SK-N-SH (cell line): ENCODE data around the gene COBL. TPM values are rescaled to one million over a fixed set of nuclear protein-coding genes. Genes with fewer than 3 reads are reported as not detected.

Experiments
- CTCF ChIA-PET: fragments of 300-600, 350-600 bp; formaldehyde crosslinking; extraction: SDS; loops from one replicate; lab custom pipeline; 2021; lab: Yijun Ruan, JAX
- POLR2A ChIA-PET: fragments of 350-600 bp; sonication (Branson Sonifier 250); formaldehyde crosslinking; extraction: SDS; loops from one replicate; lab custom pipeline; 2020; ENCODE audit warnings: antibody characterized with exemption, inconsistent platforms; lab: Yijun Ruan, JAX
- DNase-seq: peaks from one replicate; pipeline ENCODE4 v3.0.0; 2012
- H2AFZ ChIP-seq: fragments of 200-600 bp; sonication (generic); 2 replicates; pipeline ENCODE4 v1.8.1; 2016; ENCODE audit warnings: antibody characterized with exemption, mild to moderate bottlenecking, low read depth
- H3F3A ChIP-seq: fragments of 200-600 bp; sonication (generic); replicated peaks from 2 replicates; pipeline ENCODE3; 2016; ENCODE audit warnings: antibody characterized with exemption, mild to moderate bottlenecking; ENCODE audit not compliant: insufficient read depth
- H3K27ac ChIP-seq, 2 experiments: fragments of 200-500 bp in 1 of 2; fragments of 200-600 bp in 1 of 2; sonication (Bioruptor generic) in 1 of 2; sonication (generic), shearing (Covaris generic) in 1 of 2; 2 replicates each; pipeline versions ENCODE4 v1.5.1 to v1.6.1; 2014 to 2016; ENCODE audit warnings: low read depth in 2 of 2, inconsistent platforms in 1 of 2, low read length in 1 of 2, mild to moderate bottlenecking in 1 of 2, mixed read lengths in 1 of 2
- H3K27me3 ChIP-seq: fragments of 200-600 bp; sonication (generic), shearing (Covaris generic); 2 replicates; pipeline ENCODE4 v1.6.1; 2016; ENCODE audit warnings: mixed run types; ENCODE audit not compliant: insufficient read depth
- H3K36me3 ChIP-seq, 2 experiments: fragments of 200-500 bp in 1 of 2; fragments of 200-600 bp in 1 of 2; sonication (Bioruptor generic) in 1 of 2; sonication (generic) in 1 of 2; replicated peaks in 1 of 2; 2 replicates each; pipeline versions ENCODE3 to v1.5.1; 2014 to 2016; ENCODE audit warnings: low read length in 1 of 2, mild to moderate bottlenecking in 1 of 2; ENCODE audit not compliant: insufficient read depth in 2 of 2, control insufficient read depth in 1 of 2
- H3K4me1 ChIP-seq, 2 experiments: fragments of 200-500 bp in 1 of 2; fragments of 200-600 bp in 1 of 2; sonication (Bioruptor generic) in 1 of 2; sonication (generic), shearing (Covaris generic) in 1 of 2; 2 replicates each; pipeline versions ENCODE4 v1.5.1 to v1.6.1; 2014 to 2016; ENCODE audit warnings: low read depth in 1 of 2, low read length in 1 of 2, mixed run types in 1 of 2; ENCODE audit not compliant: insufficient read depth in 2 of 2, control insufficient read depth in 1 of 2
- H3K4me2 ChIP-seq: fragments of 200-600 bp; sonication (generic), shearing (Covaris generic); 2 replicates; pipeline ENCODE4 v1.6.1; 2017; ENCODE audit warnings: mixed run types
- H3K4me3 ChIP-seq, 2 experiments: fragments of 200-500 bp in 1 of 2; fragments of 200-600 bp in 1 of 2; sonication (Bioruptor generic) in 1 of 2; sonication (generic), shearing (Covaris generic) in 1 of 2; 2 replicates each; pipeline versions ENCODE4 v1.5.1 to v1.8.1; 2014 to 2016; ENCODE audit warnings: low read depth in 2 of 2, inconsistent platforms in 1 of 2, low read length in 1 of 2, mild to moderate bottlenecking in 1 of 2, mixed read lengths in 1 of 2, moderate library complexity in 1 of 2
- H3K79me2 ChIP-seq: fragments of 200-600 bp; sonication (generic); 2 replicates; pipeline ENCODE4 v1.8.1; 2017; ENCODE audit warnings: mild to moderate bottlenecking; ENCODE audit not compliant: insufficient read depth
- H3K9ac ChIP-seq: fragments of 200-600 bp; sonication (generic); 2 replicates; pipeline ENCODE4 v1.6.1; 2017; ENCODE audit warnings: mixed run types
- H3K9me2 ChIP-seq: fragments of 200-600 bp; sonication (generic); 2 replicates; pipeline ENCODE4 v1.6.1; 2017; ENCODE audit warnings: mixed run types
- H3K9me3 ChIP-seq: fragments of 200-600 bp; sonication (generic); 2 replicates; pipeline ENCODE4 v1.6.1; 2017; ENCODE audit warnings: mixed run types, mild to moderate bottlenecking, moderate library complexity
- H4K20me1 ChIP-seq: fragments of 200-600 bp; sonication (generic); 2 replicates; pipeline ENCODE4 v1.6.1; 2017; ENCODE audit warnings: mild to moderate bottlenecking, mixed run types; ENCODE audit not compliant: insufficient read depth
- ELF1 ChIP-seq: IDR thresholded peaks from 2 replicates; pipeline ENCODE4 v1.4.0; 2012
- EP300 ChIP-seq, 2 experiments: IDR thresholded peaks; 2 replicates each; pipeline versions ENCODE4 v1.4.0 to v1.6.1; 2012; ENCODE audit warnings: borderline replicate concordance in 1 of 2, low read depth in 1 of 2, low read length in 1 of 2
- EZH2phosphoT487 ChIP-seq: fragments of 200-600 bp; sonication (generic); IDR thresholded peaks from 2 replicates; pipeline ENCODE4 v1.6.1; 2017; ENCODE audit warnings: low read depth, mixed run types, mild to moderate bottlenecking, antibody characterized with exemption, moderate library complexity, borderline replicate concordance
- GABPA ChIP-seq: IDR thresholded peaks from 2 replicates; pipeline ENCODE4 v1.4.0; 2012; ENCODE audit warnings: low read depth, mild to moderate bottlenecking
- MEF2A ChIP-seq: IDR thresholded peaks from 2 replicates; pipeline ENCODE4 v1.4.0; 2012; ENCODE audit warnings: low read depth, borderline replicate concordance
- NFIC ChIP-seq: IDR thresholded peaks from 2 replicates; pipeline ENCODE4 v1.4.0; 2012; ENCODE audit warnings: borderline replicate concordance
- NRF1 ChIP-seq: IDR thresholded peaks from 2 replicates; pipeline ENCODE4 v1.6.1; 2012; ENCODE audit warnings: low read depth, mild to moderate bottlenecking, low read length
- RAD21 ChIP-seq: IDR thresholded peaks from 2 replicates; pipeline ENCODE4 v1.6.1; 2012; ENCODE audit warnings: mild to moderate bottlenecking, low read length
- RCOR1 ChIP-seq: fragments of 150-350 bp; IDR thresholded peaks from 2 replicates; pipeline ENCODE4 v1.6.1; 2017; ENCODE audit warnings: antibody characterized with exemption, low read length
- RFX5 ChIP-seq: IDR thresholded peaks from 2 replicates; pipeline ENCODE4 v1.6.1; 2012; ENCODE audit warnings: mild to moderate bottlenecking, improper control_type of control experiment, low read length
- SMC3 ChIP-seq: IDR thresholded peaks from 2 replicates; pipeline ENCODE4 v1.6.1; 2012; ENCODE audit warnings: low read depth, low read length, improper control_type of control experiment
- TAF1 ChIP-seq: IDR thresholded peaks from 2 replicates; pipeline ENCODE4 v1.6.1; 2012; ENCODE audit warnings: low read depth, mild to moderate bottlenecking, low read length, moderate library complexity, borderline replicate concordance
- WGBS: methylation state at CpG from one replicate; pipeline ENCODE4 v1.1.6; 2017; ENCODE audit warnings: low lambda C conversion rate; 5-methylcytosine and 5-hydroxymethylcytosine counted together
- polyA plus RNA-seq, 3 experiments: library from polyadenylated mRNA; depleted of rRNA; stranded (reverse); fragments of >200 nt; gene quantifications; 2 replicates each; pipeline ENCODE4 v1.2.3, GENCODE V29; 2012
- TF ChIP-seq, protein P1 (sequence below): IDR thresholded peaks from 2 replicates; pipeline ENCODE4; 2012
- TF ChIP-seq, protein P2 (sequence below): fragments of 200-600 bp; sonication (generic); IDR thresholded peaks from 2 replicates; pipeline ENCODE4 v1.6.1; 2017; ENCODE audit warnings: antibody characterized with exemption, mild to moderate bottlenecking, moderate library complexity
- TF ChIP-seq, protein P3 (sequence below): IDR thresholded peaks from 2 replicates; pipeline ENCODE4 v1.4.0; 2012; ENCODE audit warnings: low read depth
- TF ChIP-seq, protein P4 (sequence below): fragments of 150-350 bp; IDR thresholded peaks from 2 replicates; pipeline ENCODE4 v1.6.1; 2017; ENCODE audit warnings: antibody characterized with exemption, low read length, low read depth, borderline replicate concordance
- TF ChIP-seq, protein P5 (sequence below): fragments of 150-350 bp; IDR thresholded peaks from 2 replicates; pipeline ENCODE4 v1.6.1; 2016; ENCODE audit warnings: mild to moderate bottlenecking, low read depth, low read length

Gene COBL
- polyA plus RNA-seq, 1 of the 3 experiments (the other 2 are of a cell fraction): under 0.01 TPM

DNA sequence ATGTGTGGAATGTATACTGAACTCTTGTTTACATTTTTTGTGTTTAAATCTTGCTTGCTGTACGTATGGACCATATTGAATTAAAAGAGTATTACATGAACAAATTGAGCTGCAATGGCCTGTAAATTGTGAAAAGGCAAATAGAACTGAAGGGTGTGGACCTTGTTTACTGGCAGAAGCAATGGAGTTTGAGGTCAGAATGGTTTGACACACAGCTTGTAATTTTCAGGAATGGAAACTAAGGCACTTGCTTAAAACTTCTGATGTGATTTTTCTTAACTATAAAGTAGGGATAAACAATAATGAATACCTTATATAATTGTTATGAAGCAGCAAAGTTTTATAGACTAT is 33.9 kb upstream of the COBL start:
- Histone ChIP-seq H4K20me1 (no peaks in the 10 kb centered on the region), H3K9ac (no peak overlapping the region), H3K27ac (no peak overlapping the region), H3K4me3 (no peak overlapping the region)
- TF ChIP-seq EZH2phosphoT487 (no peak), SMC3 (no peak), NFIC (no peak), ELF1 (no peak), NRF1 (no peak), RAD21 (no peak), RCOR1 (no peak), TAF1 (no peak), GABPA (no peak), RFX5 (no peak), MEF2A (no peak), EP300 (IDR thresholded peaks at IDR 0.05; ENCODE audit: borderline replicate concordance in 1 of 2, low read depth in 1 of 2, low read length in 1 of 2) (no peak)
- TF ChIP-seq, protein P1, sequence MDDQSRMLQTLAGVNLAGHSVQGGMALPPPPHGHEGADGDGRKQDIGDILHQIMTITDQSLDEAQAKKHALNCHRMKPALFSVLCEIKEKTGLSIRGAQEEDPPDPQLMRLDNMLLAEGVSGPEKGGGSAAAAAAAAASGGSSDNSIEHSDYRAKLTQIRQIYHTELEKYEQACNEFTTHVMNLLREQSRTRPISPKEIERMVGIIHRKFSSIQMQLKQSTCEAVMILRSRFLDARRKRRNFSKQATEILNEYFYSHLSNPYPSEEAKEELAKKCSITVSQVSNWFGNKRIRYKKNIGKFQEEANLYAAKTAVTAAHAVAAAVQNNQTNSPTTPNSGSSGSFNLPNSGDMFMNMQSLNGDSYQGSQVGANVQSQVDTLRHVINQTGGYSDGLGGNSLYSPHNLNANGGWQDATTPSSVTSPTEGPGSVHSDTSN: no peak
- TF ChIP-seq, protein P2, sequence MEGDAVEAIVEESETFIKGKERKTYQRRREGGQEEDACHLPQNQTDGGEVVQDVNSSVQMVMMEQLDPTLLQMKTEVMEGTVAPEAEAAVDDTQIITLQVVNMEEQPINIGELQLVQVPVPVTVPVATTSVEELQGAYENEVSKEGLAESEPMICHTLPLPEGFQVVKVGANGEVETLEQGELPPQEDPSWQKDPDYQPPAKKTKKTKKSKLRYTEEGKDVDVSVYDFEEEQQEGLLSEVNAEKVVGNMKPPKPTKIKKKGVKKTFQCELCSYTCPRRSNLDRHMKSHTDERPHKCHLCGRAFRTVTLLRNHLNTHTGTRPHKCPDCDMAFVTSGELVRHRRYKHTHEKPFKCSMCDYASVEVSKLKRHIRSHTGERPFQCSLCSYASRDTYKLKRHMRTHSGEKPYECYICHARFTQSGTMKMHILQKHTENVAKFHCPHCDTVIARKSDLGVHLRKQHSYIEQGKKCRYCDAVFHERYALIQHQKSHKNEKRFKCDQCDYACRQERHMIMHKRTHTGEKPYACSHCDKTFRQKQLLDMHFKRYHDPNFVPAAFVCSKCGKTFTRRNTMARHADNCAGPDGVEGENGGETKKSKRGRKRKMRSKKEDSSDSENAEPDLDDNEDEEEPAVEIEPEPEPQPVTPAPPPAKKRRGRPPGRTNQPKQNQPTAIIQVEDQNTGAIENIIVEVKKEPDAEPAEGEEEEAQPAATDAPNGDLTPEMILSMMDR: no peak
- TF ChIP-seq, protein P3, sequence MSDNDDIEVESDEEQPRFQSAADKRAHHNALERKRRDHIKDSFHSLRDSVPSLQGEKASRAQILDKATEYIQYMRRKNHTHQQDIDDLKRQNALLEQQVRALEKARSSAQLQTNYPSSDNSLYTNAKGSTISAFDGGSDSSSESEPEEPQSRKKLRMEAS: no peak
- TF ChIP-seq, protein P4, sequence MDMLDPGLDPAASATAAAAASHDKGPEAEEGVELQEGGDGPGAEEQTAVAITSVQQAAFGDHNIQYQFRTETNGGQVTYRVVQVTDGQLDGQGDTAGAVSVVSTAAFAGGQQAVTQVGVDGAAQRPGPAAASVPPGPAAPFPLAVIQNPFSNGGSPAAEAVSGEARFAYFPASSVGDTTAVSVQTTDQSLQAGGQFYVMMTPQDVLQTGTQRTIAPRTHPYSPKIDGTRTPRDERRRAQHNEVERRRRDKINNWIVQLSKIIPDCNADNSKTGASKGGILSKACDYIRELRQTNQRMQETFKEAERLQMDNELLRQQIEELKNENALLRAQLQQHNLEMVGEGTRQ: no peak
- TF ChIP-seq, protein P5, sequence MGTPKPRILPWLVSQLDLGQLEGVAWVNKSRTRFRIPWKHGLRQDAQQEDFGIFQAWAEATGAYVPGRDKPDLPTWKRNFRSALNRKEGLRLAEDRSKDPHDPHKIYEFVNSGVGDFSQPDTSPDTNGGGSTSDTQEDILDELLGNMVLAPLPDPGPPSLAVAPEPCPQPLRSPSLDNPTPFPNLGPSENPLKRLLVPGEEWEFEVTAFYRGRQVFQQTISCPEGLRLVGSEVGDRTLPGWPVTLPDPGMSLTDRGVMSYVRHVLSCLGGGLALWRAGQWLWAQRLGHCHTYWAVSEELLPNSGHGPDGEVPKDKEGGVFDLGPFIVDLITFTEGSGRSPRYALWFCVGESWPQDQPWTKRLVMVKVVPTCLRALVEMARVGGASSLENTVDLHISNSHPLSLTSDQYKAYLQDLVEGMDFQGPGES: no peak
- TF ChIP-seq, all 33 proteins: peak for 0
- WGBS: 26% methylated on average over 1 of the region's 1 CpG
- Histone ChIP-seq H3K27me3 (no peaks in the 10 kb centered on the region), H3F3A (no peaks in the 10 kb centered on the region), H2AFZ (no peak overlapping the region), H3K4me1 (no peaks in the 10 kb centered on the region), H3K36me3 (no peaks in the 10 kb centered on the region), H3K4me2 (no peak overlapping the region), H3K9me2 (no peaks in the 10 kb centered on the region), H3K9me3 (no peaks in the 10 kb centered on the region), H3K79me2 (no peaks in the 10 kb centered on the region)
- POLR2A ChIA-PET: no interaction called here
- CTCF ChIA-PET: interaction anchor here (2.5 to 8.6 kb wide), 2 partner anchors 17 to 188 kb away, joined by 12 to 76 read pairs; no protein-coding TSS in a partner anchor
- DNase-seq: no peak
